A673 (cell line): ENCODE results near the gene JCAD. TPM values are rescaled to one million over a fixed set of nuclear protein-coding genes. Genes with fewer than 3 reads are reported as not detected.

Source experiments
- BruUV-seq: library from RNA; stranded (reverse); fragments of 400-500 nt; replicated peaks from 2 replicates; lab custom pipeline; 2021; lab: Mats Ljungman, UMichigan
- CTCF ChIA-PET: fragments of 300-600 bp; sonication (Branson Sonifier 250); formaldehyde crosslinking; loops from one replicate; lab custom pipeline; 2022; ENCODE audit warnings: antibody characterized with exemption; lab: Charles Lee
- POLR2A ChIA-PET: fragments of 300-600 bp; sonication (Branson Sonifier 250); formaldehyde crosslinking; loops from one replicate; lab custom pipeline; 2022; ENCODE audit warnings: antibody characterized with exemption; ENCODE audit not compliant: low non-redundant PET; lab: Charles Lee
- DNase-seq: peaks from one replicate; pipeline ENCODE4 v3.0.0-alpha.2; 2015; ENCODE audit warnings: low spot score
- H3K27ac ChIP-seq: fragments of 200-600 bp; sonication (generic); 2 replicates; pipeline ENCODE4 v1.5.1; 2016; ENCODE audit warnings: mixed run types, low read depth, mild to moderate bottlenecking, mixed read lengths, antibody characterized with exemption, low read length; ENCODE audit not compliant: poor library complexity, severe bottlenecking
- H3K27me3 ChIP-seq: fragments of 200-600 bp; sonication (generic); replicated peaks from 2 replicates; pipeline ENCODE4 v1.6.1; 2017; ENCODE audit warnings: mixed run types, low read depth, mild to moderate bottlenecking, mixed read lengths, antibody characterized with exemption, low read length; ENCODE audit not compliant: insufficient read depth, poor library complexity
- H3K36me3 ChIP-seq: fragments of 200-600 bp; sonication (generic); 2 replicates; pipeline ENCODE4 v1.6.1; 2016; ENCODE audit warnings: mixed run types, mild to moderate bottlenecking, mixed read lengths, antibody characterized with exemption, low read length; ENCODE audit not compliant: insufficient read depth, poor library complexity, severe bottlenecking
- H3K4me1 ChIP-seq: fragments of 200-600 bp; sonication (generic); 2 replicates; pipeline ENCODE4 v1.6.1; 2017; ENCODE audit warnings: mixed run types, mild to moderate bottlenecking, mixed read lengths, antibody characterized with exemption, low read length; ENCODE audit not compliant: insufficient read depth, poor library complexity, severe bottlenecking
- H3K4me3 ChIP-seq: fragments of 200-600 bp; sonication (generic); 2 replicates; pipeline ENCODE4 v1.5.1; 2016; ENCODE audit warnings: low read depth, mixed run types, mild to moderate bottlenecking, mixed read lengths, low read length; ENCODE audit not compliant: poor library complexity, severe bottlenecking
- H3K9me3 ChIP-seq: fragments of 200-600 bp; sonication (generic); 2 replicates; pipeline ENCODE4 v1.6.1; 2016; ENCODE audit warnings: mixed run types, low read depth, mild to moderate bottlenecking, mixed read lengths, antibody characterized with exemption, low read length; ENCODE audit not compliant: poor library complexity, severe bottlenecking
- EZH2 ChIP-seq: fragments of 200-600 bp; sonication (generic); IDR thresholded peaks from 2 replicates; pipeline ENCODE4 v1.6.1; 2017; ENCODE audit warnings: borderline replicate concordance, low read depth, mild to moderate bottlenecking, mixed read lengths, antibody characterized with exemption, low read length; ENCODE audit not compliant: poor library complexity, severe bottlenecking
- intact Hi-C: fragments of 100-400 bp; cut with micrococcal nuclease; formaldehyde crosslinking; loops from one replicate; pipeline ENCODE4 v1.10.0; 2022; ENCODE audit not compliant: unreplicated experiment
- total RNA-seq: library from RNA; stranded (reverse); gene quantifications from 2 replicates; pipeline ENCODE4 v1.2.3, GENCODE V29; 2021
- TF ChIP-seq, protein P1 (sequence below): fragments of 300-800, 200-600 bp; sonication (generic); conservative IDR thresholded peaks from 2 replicates; pipeline ENCODE4 v1.5.1; 2017; ENCODE audit warnings: low read depth, mild to moderate bottlenecking, antibody characterized with exemption, low read length, moderate library complexity, mixed read lengths

JCAD gene
- total RNA-seq, 1 experiment from 2014 or later = 65.8 TPM

GRCh38 chr10:30056281-30056680 is 3.1 kb downstream of the JCAD start:
- H3K9me3 ChIP-seq = no peaks in the 10 kb centered on the region
- intact Hi-C loops = no loop called here
- peak overlapping the region; percentile 83 for H3K27ac ChIP-seq
- BruUV-seq = no TSS peak
- TF ChIP-seq, protein P1, sequence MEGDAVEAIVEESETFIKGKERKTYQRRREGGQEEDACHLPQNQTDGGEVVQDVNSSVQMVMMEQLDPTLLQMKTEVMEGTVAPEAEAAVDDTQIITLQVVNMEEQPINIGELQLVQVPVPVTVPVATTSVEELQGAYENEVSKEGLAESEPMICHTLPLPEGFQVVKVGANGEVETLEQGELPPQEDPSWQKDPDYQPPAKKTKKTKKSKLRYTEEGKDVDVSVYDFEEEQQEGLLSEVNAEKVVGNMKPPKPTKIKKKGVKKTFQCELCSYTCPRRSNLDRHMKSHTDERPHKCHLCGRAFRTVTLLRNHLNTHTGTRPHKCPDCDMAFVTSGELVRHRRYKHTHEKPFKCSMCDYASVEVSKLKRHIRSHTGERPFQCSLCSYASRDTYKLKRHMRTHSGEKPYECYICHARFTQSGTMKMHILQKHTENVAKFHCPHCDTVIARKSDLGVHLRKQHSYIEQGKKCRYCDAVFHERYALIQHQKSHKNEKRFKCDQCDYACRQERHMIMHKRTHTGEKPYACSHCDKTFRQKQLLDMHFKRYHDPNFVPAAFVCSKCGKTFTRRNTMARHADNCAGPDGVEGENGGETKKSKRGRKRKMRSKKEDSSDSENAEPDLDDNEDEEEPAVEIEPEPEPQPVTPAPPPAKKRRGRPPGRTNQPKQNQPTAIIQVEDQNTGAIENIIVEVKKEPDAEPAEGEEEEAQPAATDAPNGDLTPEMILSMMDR = no peak
- TF ChIP-seq EZH2 = no peak
- H3K36me3 ChIP-seq = peaks cover 6% of the 10 kb centered on the region
- H3K4me1 ChIP-seq = peaks cover 57% of the 10 kb centered on the region
- CTCF ChIA-PET = interaction anchor here (0.7 kb wide), 1 partner anchor 37 kb away, joined by 5 read pairs; no protein-coding TSS in a partner anchor
- peak overlapping the region; percentile 79 for H3K4me3 ChIP-seq
- no peaks in the 10 kb centered on the region for H3K27me3 ChIP-seq
- POLR2A ChIA-PET = no interaction called here
- no peak for DNase-seq

DNA sequence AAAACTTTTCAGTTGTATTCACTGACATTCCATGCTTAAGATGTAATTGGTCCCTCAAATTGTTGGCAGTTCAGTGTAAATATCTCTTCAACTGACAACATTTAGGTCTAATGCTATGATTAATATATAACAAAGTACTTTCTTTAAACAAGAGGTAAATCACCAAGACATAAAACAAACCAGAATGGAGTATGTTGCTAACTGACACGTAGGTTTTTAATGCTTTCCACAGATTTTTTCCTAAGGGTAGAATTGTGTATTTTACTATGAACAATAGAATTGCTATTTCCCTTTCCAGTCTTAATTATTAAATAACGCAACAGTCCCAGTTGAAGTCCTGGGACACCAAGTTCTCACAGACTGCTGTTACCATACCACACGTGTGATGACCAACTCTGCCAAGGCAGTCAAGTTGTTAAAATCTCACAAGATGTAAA is 4.1 kb downstream of the JCAD start:
- BruUV-seq = no TSS peak
- POLR2A ChIA-PET = no interaction called here
- TF ChIP-seq, protein P1 = no peak
- TF ChIP-seq EZH2 = no peak
- intact Hi-C loops = no loop called here
- CTCF ChIA-PET = no interaction called here
- Histone ChIP-seq H3K27me3 (no peaks in the 10 kb centered on the region), H3K4me1 (peaks cover 63% of the 10 kb centered on the region), H3K9me3 (no peaks in the 10 kb centered on the region), H3K4me3 (peak overlapping the region; percentile 23), H3K36me3 (peaks cover 6% of the 10 kb centered on the region), H3K27ac (peak overlapping the region; percentile 28)
- no peak for DNase-seq

DNA sequence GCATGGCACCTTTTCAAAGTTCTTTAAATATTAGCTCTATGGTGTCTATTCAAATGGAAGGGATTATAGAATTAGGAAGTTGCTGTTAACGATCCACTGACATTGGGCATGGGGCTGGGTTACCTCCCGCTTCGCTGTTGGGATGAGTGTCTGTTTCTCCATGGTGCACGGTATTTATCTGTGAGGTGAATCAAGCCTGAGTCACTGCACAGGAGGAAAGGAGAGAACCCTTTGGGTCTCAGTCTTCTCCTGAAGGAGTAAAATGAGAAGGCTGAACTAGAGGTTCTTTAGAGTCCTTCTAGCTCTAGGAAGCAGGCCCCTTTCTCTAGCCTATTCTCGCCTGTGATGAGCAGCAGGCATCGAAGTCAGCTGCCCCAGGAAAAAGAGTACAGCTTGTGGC is 7.3 kb downstream of the JCAD start:
- intact Hi-C loops = no loop called here
- H3K36me3 ChIP-seq = peaks cover 20% of the 10 kb centered on the region
- DNase-seq = no peak
- no peak overlapping the region for H3K27ac ChIP-seq
- H3K4me1 ChIP-seq = peaks cover 56% of the 10 kb centered on the region
- H3K9me3 ChIP-seq = no peaks in the 10 kb centered on the region
- no peak overlapping the region for H3K4me3 ChIP-seq
- H3K27me3 ChIP-seq = no peaks in the 10 kb centered on the region
- BruUV-seq = no TSS peak
- CTCF ChIA-PET = no interaction called here
- POLR2A ChIA-PET = no interaction called here
- TF ChIP-seq EZH2 = no peak
- TF ChIP-seq, protein P1 = no peak
